H1 (cell line): ENCODE measurements around the gene IL1RAP. TPM values are rescaled to one million over a fixed set of nuclear protein-coding genes. Genes with fewer than 3 reads are reported as not detected.

Experiments used
- CBX8 ChIP-seq: fragments of 300-800, 300-1000 bp; sonication (generic); IDR thresholded peaks from 2 replicates; pipeline ENCODE4 v1.7.1; 2016; ENCODE audit warnings: low read depth, low read length, borderline replicate concordance
- CHD7 ChIP-seq: fragments of 300-600 bp; sonication (generic); IDR thresholded peaks from 2 replicates; pipeline ENCODE4 v1.7.1; 2012; ENCODE audit warnings: low read length, moderate library complexity, mild to moderate bottlenecking, inconsistent platforms; ENCODE audit not compliant: insufficient replicate concordance
- CREB1 ChIP-seq: IDR thresholded peaks from 2 replicates; pipeline ENCODE4 v1.6.1; 2012; ENCODE audit warnings: inconsistent platforms
- EZH2 ChIP-seq: fragments of 200-600 bp; sonication (generic); IDR thresholded peaks from 2 replicates; pipeline ENCODE4 v1.7.1; 2012; ENCODE audit warnings: low read depth, mild to moderate bottlenecking, moderate library complexity, low read length, inconsistent platforms; ENCODE audit not compliant: severe bottlenecking
- JUND ChIP-seq: IDR thresholded peaks from 2 replicates; pipeline ENCODE4 v1.6.1; 2011; ENCODE audit warnings: mild to moderate bottlenecking, improper control_type of control experiment, low read length
- KDM4A ChIP-seq: IDR thresholded peaks from one replicate; pipeline ENCODE4 v1.7.1; 2012; ENCODE audit warnings: low read depth, mild to moderate bottlenecking, moderate library complexity, low read length, inconsistent platforms; ENCODE audit not compliant: severe bottlenecking
- TBP ChIP-seq: IDR thresholded peaks from 2 replicates; pipeline ENCODE4 v1.6.1; 2011; ENCODE audit warnings: low read depth, low read length, improper control_type of control experiment
- polyA plus RNA-seq, 7 experiments: library from polyadenylated mRNA; depleted of rRNA in 3 of 7; stranded (reverse) in 5 of 7; unstranded in 2 of 7; fragments of >200 nt in 5 of 7; fragments of 200-250 nt in 2 of 7; gene quantifications; 1 replicate in 5 of 7; 2 replicates in 1 of 7; 4 replicates in 1 of 7; pipeline versions ENCODE4 v1.2.1 to v1.2.3, GENCODE V29; 2011 to 2013; ENCODE audit warnings: missing spikeins in 2 of 7, mixed read lengths in 2 of 7
- total RNA-seq: library from RNA; stranded (reverse); fragmentation: NEBNext Ultra II Directional; extraction: Animal tissue kit (Norgen Biotek cat#: 25700); gene quantifications from 2 replicates; pipeline ENCODE4 v1.2.1, GENCODE V29; 2021

Gene IL1RAP
- total and polyA plus RNA-seq, 2 of the 8 experiments (the other 6 are each of a cell fraction or from before 2014, with no cell fraction given): 2.4 to 3.9 TPM

- TF ChIP-seq CHD7: no peak
- no peak for TF ChIP-seq EZH2
- TF ChIP-seq JUND: no peak
- TF ChIP-seq KDM4A: no peak
- no peak for TF ChIP-seq CREB1
- TF ChIP-seq CBX8: no peak
- TF ChIP-seq TBP: no peak
Observed at GRCh38 chr3:190485830-190486532, 27.9 kb upstream of the IL1RAP start (continued).
